Prostate gland (tissue), 2 donors: ENCODE results near the gene INTS3. TPM values are rescaled to one million over a fixed set of nuclear protein-coding genes. Genes with fewer than 3 reads are reported as not detected.

Experiments used
- DNase-seq: peaks from one replicate; pipeline ENCODE4 v3.0.0-alpha.2; 2019; ENCODE audit warnings: low spot score
- H3K27ac ChIP-seq, 2 donors: fragments of 200-600 bp; sonication (generic); 2 replicates each; pipeline ENCODE4 v1.5.1; 2017 to 2019
- H3K27me3 ChIP-seq: fragments of 200-600 bp; sonication (generic); replicated peaks from 2 replicates; pipeline ENCODE4 v1.5.1; 2019; ENCODE audit not compliant: insufficient read depth
- H3K36me3 ChIP-seq, 2 donors: fragments of 200-600 bp; sonication (generic); 1 replicate in 1 of 2; 2 replicates in 1 of 2; pipeline versions ENCODE4 v1.5.1 to v1.8.1; 2017 to 2019
- H3K4me1 ChIP-seq: fragments of 200-600 bp; sonication (generic); replicated peaks from 2 replicates; pipeline ENCODE4 v1.5.1; 2019
- H3K4me3 ChIP-seq, 2 donors: fragments of 200-600 bp; sonication (generic); 2 replicates each; pipeline ENCODE4 v1.5.1; 2017 to 2019
- H3K9me3 ChIP-seq: fragments of 200-600 bp; sonication (generic); 2 replicates; pipeline ENCODE4 v1.5.1; 2017
- POLR2A ChIP-seq: fragments of 450-650 bp; IDR thresholded peaks from one replicate; pipeline ENCODE4 v1.6.1; 2016; ENCODE audit warnings: antibody characterized with exemption, mild to moderate bottlenecking
- POLR2AphosphoS5 ChIP-seq: sonication (generic); formaldehyde crosslinking; IDR thresholded peaks from one replicate; pipeline ENCODE4 v1.6.1; 2017; ENCODE audit warnings: antibody characterized with exemption
- WGBS: methylation state at CpG from one replicate; pipeline ENCODE4 v1.1.5; 2018; 5-methylcytosine and 5-hydroxymethylcytosine counted together
- intact Hi-C: fragments of 100-400 bp; cut with DNase I; formaldehyde crosslinking; loops from one replicate; pipeline ENCODE4 v1.14.2; 2022
- total RNA-seq, 2 donors: library from RNA; depleted of rRNA; stranded (reverse); fragments of >200 nt; gene quantifications; one replicate each; pipeline ENCODE4 v1.1.0, GENCODE V29; 2016
- TF ChIP-seq, protein P1 (sequence below), 4 experiments: fragments of 200-600 bp in 2 of 4; fragments of 450-650 bp in 2 of 4; sonication (generic) in 2 of 4; IDR thresholded peaks; 1 replicate in 3 of 4; 2 replicates in 1 of 4; pipeline ENCODE4 v1.5.1; 2016 to 2019; ENCODE audit warnings: antibody characterized with exemption in 4 of 4, mild to moderate bottlenecking in 2 of 4, moderate library complexity in 2 of 4

Gene INTS3
- total RNA-seq, 2 donors from 2014 or later, result 26.1 to 70.0 TPM

DNA sequence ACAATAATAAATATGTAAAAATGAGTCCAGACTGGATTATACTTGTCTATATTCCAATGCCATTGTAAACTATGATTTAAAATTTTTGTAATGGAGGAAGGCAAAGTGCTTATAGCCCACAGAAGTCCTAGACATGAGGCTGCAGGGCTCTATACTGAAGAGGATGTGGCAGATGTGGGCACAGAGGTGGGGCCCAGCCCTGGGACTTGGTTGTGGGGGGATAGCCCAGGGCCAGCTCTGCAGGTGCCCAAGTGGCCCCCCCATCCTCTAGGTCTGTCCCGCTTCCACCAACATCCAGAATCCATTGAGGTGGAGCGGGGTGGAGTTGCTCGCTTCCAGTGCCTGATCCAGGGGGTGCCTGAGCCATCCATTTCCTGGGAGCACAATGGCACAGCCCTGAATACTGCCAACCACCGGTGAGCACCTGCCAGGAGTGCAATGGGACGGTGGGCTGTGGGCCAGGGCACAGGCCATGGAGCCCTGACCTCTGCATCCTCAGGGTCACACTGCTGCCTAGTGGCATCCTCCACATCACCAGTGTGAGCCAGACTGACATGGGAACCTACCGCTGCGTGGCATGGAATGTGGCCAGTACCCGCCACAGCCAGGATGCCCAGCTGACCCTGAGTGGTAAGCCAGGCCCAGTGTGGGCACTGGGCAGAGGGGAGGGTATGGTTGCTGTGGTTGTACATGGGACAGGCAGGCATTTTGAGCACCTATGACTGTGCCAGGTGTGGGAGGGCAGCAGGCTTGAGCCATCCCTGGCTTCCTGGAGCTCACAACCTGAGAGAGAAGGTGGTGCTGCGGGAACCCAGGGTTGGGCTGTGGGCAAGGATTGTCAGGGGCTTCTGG, 68.3 kb downstream of the INTS3 start:
- Histone ChIP-seq H3K4me1 (no peaks in the 10 kb centered on the region), H3K9me3 (no peaks in the 10 kb centered on the region), H3K4me3 (no peak overlapping the region), H3K27me3 (no peaks in the 10 kb centered on the region), H3K36me3 (no peaks in the 10 kb centered on the region), H3K27ac (no peak overlapping the region)
- WGBS, result 89% methylated on average over 9 of the region's 9 CpGs
- DNase-seq, result no peak
- no peak for TF ChIP-seq POLR2AphosphoS5
- no peak for TF ChIP-seq POLR2A
- TF ChIP-seq, protein P1, sequence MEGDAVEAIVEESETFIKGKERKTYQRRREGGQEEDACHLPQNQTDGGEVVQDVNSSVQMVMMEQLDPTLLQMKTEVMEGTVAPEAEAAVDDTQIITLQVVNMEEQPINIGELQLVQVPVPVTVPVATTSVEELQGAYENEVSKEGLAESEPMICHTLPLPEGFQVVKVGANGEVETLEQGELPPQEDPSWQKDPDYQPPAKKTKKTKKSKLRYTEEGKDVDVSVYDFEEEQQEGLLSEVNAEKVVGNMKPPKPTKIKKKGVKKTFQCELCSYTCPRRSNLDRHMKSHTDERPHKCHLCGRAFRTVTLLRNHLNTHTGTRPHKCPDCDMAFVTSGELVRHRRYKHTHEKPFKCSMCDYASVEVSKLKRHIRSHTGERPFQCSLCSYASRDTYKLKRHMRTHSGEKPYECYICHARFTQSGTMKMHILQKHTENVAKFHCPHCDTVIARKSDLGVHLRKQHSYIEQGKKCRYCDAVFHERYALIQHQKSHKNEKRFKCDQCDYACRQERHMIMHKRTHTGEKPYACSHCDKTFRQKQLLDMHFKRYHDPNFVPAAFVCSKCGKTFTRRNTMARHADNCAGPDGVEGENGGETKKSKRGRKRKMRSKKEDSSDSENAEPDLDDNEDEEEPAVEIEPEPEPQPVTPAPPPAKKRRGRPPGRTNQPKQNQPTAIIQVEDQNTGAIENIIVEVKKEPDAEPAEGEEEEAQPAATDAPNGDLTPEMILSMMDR (IDR thresholded peaks at IDR 0.05), result no peak
- intact Hi-C loops, result loop anchor here (5.0 to 10.0 kb wide), 3 partner anchors 151 to 479 kb away; partner anchors contain the start of genes DENND4B, HAX1 and RAB13

DNA sequence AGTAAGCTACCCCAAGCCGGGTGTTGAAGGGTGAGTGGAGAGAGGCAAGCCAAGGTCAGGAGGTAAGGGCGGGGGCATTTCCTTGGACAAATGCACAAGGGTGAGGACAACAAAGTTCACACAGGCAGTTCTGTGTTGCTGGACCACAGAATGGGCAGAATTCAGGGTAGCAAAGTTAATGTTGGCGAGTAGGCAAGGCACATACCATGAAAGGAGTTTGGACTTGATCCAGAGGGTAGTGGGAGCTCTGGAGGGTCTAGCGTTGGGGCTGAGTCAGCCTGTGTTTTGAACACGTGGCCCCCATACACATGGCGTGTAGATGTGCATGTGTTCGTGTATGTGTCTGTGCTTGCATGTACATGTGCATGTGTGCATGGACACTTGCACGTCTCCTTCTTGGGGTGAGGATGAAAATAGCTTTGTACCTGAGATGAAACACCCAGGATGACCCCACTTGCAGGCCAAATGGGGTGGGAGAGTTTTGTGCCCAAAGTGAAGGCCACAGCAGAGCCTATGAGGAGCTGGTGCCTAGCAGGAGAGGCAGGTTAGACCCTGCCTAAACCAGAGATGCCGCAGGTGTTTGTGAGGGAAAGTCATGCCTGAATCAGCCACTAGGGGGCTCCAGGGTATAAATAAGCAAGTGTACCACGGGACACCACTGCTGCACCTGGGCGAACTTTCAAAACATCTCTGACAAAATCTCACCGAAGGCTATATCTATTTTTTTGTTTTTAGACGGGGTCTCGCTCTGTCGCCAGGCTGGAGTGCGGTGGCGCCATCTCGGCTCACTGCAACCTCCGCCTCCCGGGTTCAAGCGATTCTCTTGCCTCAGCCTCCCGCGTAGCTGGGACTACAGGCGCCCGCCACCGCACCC, 69.2 kb downstream of the INTS3 start:
- intact Hi-C loops, result loop anchor here (5.0 to 10.0 kb wide), 3 partner anchors 150 to 478 kb away; partner anchors contain the start of genes DENND4B, HAX1 and RAB13
- 64% methylated on average over 26 of the region's 26 CpGs for WGBS
- DNase-seq, result peak; percentile 85
- no peak overlapping the region for H3K27ac ChIP-seq
- no peaks in the 10 kb centered on the region for H3K9me3 ChIP-seq
- no peaks in the 10 kb centered on the region for H3K36me3 ChIP-seq
- TF ChIP-seq POLR2AphosphoS5 (peak; percentile 70), POLR2A (no peak)
- TF ChIP-seq, protein P1 (IDR thresholded peaks at IDR 0.05), result peak; percentile 90 to 93 (median 91)
- no peak overlapping the region for H3K4me3 ChIP-seq
- no peaks in the 10 kb centered on the region for H3K27me3 ChIP-seq
- H3K4me1 ChIP-seq, result no peaks in the 10 kb centered on the region

- no peak for DNase-seq
Measured at GRCh38 chr1:153798468-153798780, 70.6 kb downstream of the INTS3 start.

GRCh38 chr1:153799016-153799415, 71.2 kb downstream of the INTS3 start:
- intact Hi-C loops, result loop anchor here (5.0 to 10.0 kb wide), 3 partner anchors 148 to 476 kb away; partner anchors contain the start of genes DENND4B, HAX1 and RAB13

More at GRCh38 chr1:153798468-153798780, 70.6 kb downstream of the INTS3 start:
- no peaks in the 10 kb centered on the region for H3K4me1 ChIP-seq
- no peaks in the 10 kb centered on the region for H3K36me3 ChIP-seq
- H3K9me3 ChIP-seq, result no peaks in the 10 kb centered on the region
- no peaks in the 10 kb centered on the region for H3K27me3 ChIP-seq
- intact Hi-C loops, result loop anchor here (5.0 to 10.0 kb wide), 3 partner anchors 149 to 476 kb away; partner anchors contain the start of genes DENND4B, HAX1 and RAB13
- no peak overlapping the region for H3K27ac ChIP-seq
- WGBS, result 79% methylated on average over 3 of the region's 3 CpGs
- TF ChIP-seq POLR2AphosphoS5, result no peak
- no peak for TF ChIP-seq POLR2A
- TF ChIP-seq, protein P1 (IDR thresholded peaks at IDR 0.05), result no peak
- H3K4me3 ChIP-seq, result no peak overlapping the region

More at GRCh38 chr1:153799016-153799415, 71.2 kb downstream of the INTS3 start:
- no peak for TF ChIP-seq POLR2A
- no peak for TF ChIP-seq POLR2AphosphoS5
- TF ChIP-seq, protein P1 (IDR thresholded peaks at IDR 0.05), result no peak
- WGBS, result 79% methylated on average over 4 of the region's 4 CpGs
- H3K4me1 ChIP-seq, result no peaks in the 10 kb centered on the region
- H3K4me3 ChIP-seq, result no peak overlapping the region
- H3K27ac ChIP-seq, result no peak overlapping the region
- H3K9me3 ChIP-seq, result no peaks in the 10 kb centered on the region
- no peaks in the 10 kb centered on the region for H3K36me3 ChIP-seq
- no peak for DNase-seq
- H3K27me3 ChIP-seq, result no peaks in the 10 kb centered on the region
